Osteocyte (in vitro differentiated cells): ENCODE results near the gene CTRB1. TPM values are rescaled to one million over a fixed set of nuclear protein-coding genes. Genes with fewer than 3 reads are reported as not detected.

Experiments used
- DNase-seq: peaks from one replicate; pipeline ENCODE4 v3.0.0; 2021; ENCODE audit warnings: mixed read lengths; ENCODE audit not compliant: unreplicated experiment; ENCODE audit errors: extremely low spot score
- H3K27ac Mint-ChIP-seq: one replicate; pipeline ENCODE4 v1.8.0; 2021; ENCODE audit warnings: mild to moderate bottlenecking, mixed read lengths; ENCODE audit not compliant: unreplicated experiment
- H3K27me3 Mint-ChIP-seq: one replicate; pipeline ENCODE4 v1.8.0; 2021; ENCODE audit warnings: mixed read lengths; ENCODE audit not compliant: unreplicated experiment
- H3K36me3 Mint-ChIP-seq: one replicate; pipeline ENCODE4 v1.8.0; 2021; ENCODE audit warnings: mixed read lengths; ENCODE audit not compliant: unreplicated experiment
- H3K4me1 Mint-ChIP-seq: one replicate; pipeline ENCODE4 v1.8.0; 2021; ENCODE audit warnings: mixed read lengths; ENCODE audit not compliant: unreplicated experiment
- H3K4me3 Mint-ChIP-seq: one replicate; pipeline ENCODE4 v1.8.0; 2021; ENCODE audit warnings: mild to moderate bottlenecking, moderate library complexity, mixed read lengths; ENCODE audit not compliant: unreplicated experiment
- H3K9me3 Mint-ChIP-seq: one replicate; pipeline ENCODE4 v1.8.0; 2021; ENCODE audit warnings: mixed read lengths; ENCODE audit not compliant: unreplicated experiment
- CTCF ChIP-seq: fragments of 200-600 bp; sonication (generic); IDR thresholded peaks from 2 replicates; pipeline ENCODE4 v1.5.0; 2021; ENCODE audit warnings: antibody characterized with exemption, mild to moderate bottlenecking, moderate library complexity
- total RNA-seq: library from RNA; stranded (reverse); gene quantifications from 2 replicates; pipeline ENCODE4 v1.2.1, GENCODE V29; 2021

The CTRB1 gene
- total RNA-seq, 1 donor from 2014 or later, result not detected

GRCh38 chr16:75273054-75273925, 54.5 kb downstream of the CTRB1 start:
- Mint-ChIP-seq H3K27ac (peak overlapping the region; percentile 18), H3K27me3 (no peaks in the 10 kb centered on the region), H3K4me3 (no peak overlapping the region), H3K36me3 (no peaks in the 10 kb centered on the region), H3K4me1 (peaks cover 39% of the 10 kb centered on the region), H3K9me3 (no peaks in the 10 kb centered on the region)
- no peak for TF ChIP-seq CTCF
- DNase-seq, result no peak

Other genes with a start within 250 kb of the CTRB1 start
- gene WDR59, start 233.9 kb upstream of the CTRB1 start, total RNA-seq, result 58.8 and 63.3 TPM in 2 replicates
- gene ZNRF1, start 220.0 kb upstream of the CTRB1 start, total RNA-seq, result 30.9 and 32.1 TPM in 2 replicates
- gene LDHD, start 102.2 kb upstream of the CTRB1 start, total RNA-seq, result 1.2 and 1.3 TPM in 2 replicates
- gene ZFP1, start 70.5 kb upstream of the CTRB1 start, total RNA-seq, result 16.5 and 17.0 TPM in 2 replicates
- not detected in 2 replicates for gene CTRB2, start 11.8 kb upstream of the CTRB1 start, total RNA-seq
- gene BCAR1, start 32.6 kb downstream of the CTRB1 start, total RNA-seq, result 126 and 138 TPM in 2 replicates
- gene CFDP1, start 214.5 kb downstream of the CTRB1 start, total RNA-seq, result 62.4 and 65.6 TPM in 2 replicates
- gene TMEM170A, start 245.7 kb downstream of the CTRB1 start, total RNA-seq, result 13.9 and 15.2 TPM in 2 replicates